ENCODE results near the gene PET117. TPM values are rescaled to one million over a fixed set of nuclear protein-coding genes. Genes with fewer than 3 reads are reported as not detected.

The PET117 gene
- polyA plus RNA-seq, 1 of the 3 experiments (the other 2 are of a cell fraction) = 13.5 TPM

GRCh38 chr20:18165553-18165952 lies 27.9 kb downstream of the PET117 start (continued):
- TF ChIP-seq ZBTB33 (IDR thresholded peaks at IDR 0.05; ENCODE audit: borderline replicate concordance, low read depth) (no peak), EP300 (IDR thresholded peaks at IDR 0.05; ENCODE audit: borderline replicate concordance in 1 of 2, low read depth in 1 of 2, low read length in 1 of 2) (no peak)

GRCh38 chr20:18166241-18166881 lies 28.7 kb downstream of the PET117 start:
- H3K27ac ChIP-seq (ENCODE audit: low read depth in 2 of 2, low read length in 1 of 2) = no peak overlapping the region
- H2AFZ ChIP-seq (ENCODE audit: low read depth) = no peak overlapping the region
- H3K27me3 ChIP-seq (ENCODE audit: insufficient read depth) = no peaks in the 10 kb centered on the region
- H3K9me2 ChIP-seq = no peaks in the 10 kb centered on the region
- H3K4me3 ChIP-seq (ENCODE audit: low read depth in 2 of 2, low read length in 1 of 2) = no peak overlapping the region
- no peaks in the 10 kb centered on the region for H4K20me1 ChIP-seq (ENCODE audit: insufficient read depth)
- 90% methylated on average over 5 of the region's 5 CpGs for WGBS (ENCODE audit: low lambda C conversion rate)
- no peak for TF ChIP-seq FOXM1 (IDR thresholded peaks at IDR 0.05; ENCODE audit: low read depth)
- no peak for TF ChIP-seq NRF1 (IDR thresholded peaks at IDR 0.05; ENCODE audit: low read depth, low read length)
- no peak for TF ChIP-seq CTCF (IDR thresholded peaks at IDR 0.05)
- TF ChIP-seq SMC3 (IDR thresholded peaks at IDR 0.05; ENCODE audit: low read depth, low read length) = no peak
- no peak for TF ChIP-seq YY1 (IDR thresholded peaks at IDR 0.05; ENCODE audit: low read depth)
- no peak for TF ChIP-seq PBX3 (IDR thresholded peaks at IDR 0.05)
- no peak for TF ChIP-seq JUND (IDR thresholded peaks at IDR 0.05)
- TF ChIP-seq IRF3 (IDR thresholded peaks at IDR 0.05; ENCODE audit: low read depth, low read length) = no peak
- TF ChIP-seq REST (IDR thresholded peaks at IDR 0.05; ENCODE audit: low read depth, low read length) = no peak
- no peak for TF ChIP-seq MXI1 (IDR thresholded peaks at IDR 0.05; ENCODE audit: low read depth, low read length)
- TF ChIP-seq TAF1 (IDR thresholded peaks at IDR 0.05; ENCODE audit: borderline replicate concordance, low read depth, low read length) = no peak
- no peak for TF ChIP-seq ELF1 (IDR thresholded peaks at IDR 0.05)
- no peak for TF ChIP-seq RFX5 (IDR thresholded peaks at IDR 0.05; ENCODE audit: low read length)
- no peak for TF ChIP-seq NFIC (IDR thresholded peaks at IDR 0.05; ENCODE audit: borderline replicate concordance)
- no peak for DNase-seq
- POLR2A ChIA-PET = no interaction called here
- H3K9ac ChIP-seq = no peak overlapping the region
- peaks cover 0 to 2% of the 10 kb centered on the region in 2 experiments; a peak in 1 of 4 replicates for H3K4me1 ChIP-seq (ENCODE audit: control insufficient read depth in 1 of 2, insufficient read depth in 2 of 2, low read depth in 1 of 2, low read length in 1 of 2)
- H3K4me2 ChIP-seq = no peak overlapping the region
- H3K9me3 ChIP-seq = no peaks in the 10 kb centered on the region
- H3K79me2 ChIP-seq (ENCODE audit: insufficient read depth) = 0 out of 2 replicates have a peak, but pooled peaks cover 3% of the 10 kb centered on the region
- no peaks in the 10 kb centered on the region for H3F3A ChIP-seq (replicated peaks; ENCODE audit: insufficient read depth)
- peaks cover 24 to 50% of the 10 kb centered on the region in 2 experiments for H3K36me3 ChIP-seq (replicated peaks in 1 of 2; ENCODE audit: control insufficient read depth in 1 of 2, insufficient read depth in 2 of 2, low read length in 1 of 2)
- CTCF ChIA-PET = interaction anchor here (0.9 kb wide), 1 partner anchor 19 kb away, joined by 4 read pairs; no protein-coding TSS in a partner anchor
